ENCODE data around the gene EZR.

- no peak for TF ChIP-seq TCF12 (IDR thresholded peaks at IDR 0.05; ENCODE audit: low read depth, low read length)
- no peak for TF ChIP-seq NR2C2 (IDR thresholded peaks at IDR 0.05; ENCODE audit: borderline replicate concordance, control insufficient read depth, insufficient read length, low read depth)
- TF ChIP-seq ZBTB33 (IDR thresholded peaks at IDR 0.05) = no peak
- TF ChIP-seq CTCF (IDR thresholded peaks at IDR 0.05 in 2 of 3, conservative IDR thresholded peaks at IDR 0.05 in 1 of 3; ENCODE audit: control insufficient read depth in 2 of 3, extremely low read depth in 1 of 3, insufficient read depth in 1 of 3, low read depth in 3 of 3, low read length in 3 of 3) = no peak
- no peak for TF ChIP-seq STAT1 (conservative IDR thresholded peaks at IDR 0.05)
- no peak for TF ChIP-seq ESRRA (IDR thresholded peaks at IDR 0.05; ENCODE audit: low read length)
- TF ChIP-seq MAX (IDR thresholded peaks at IDR 0.05; ENCODE audit: low read depth, low read length) = no peak
- no peak for TF ChIP-seq CHD2 (IDR thresholded peaks at IDR 0.05; ENCODE audit: borderline replicate concordance, low read depth, low read length)
Observed at GRCh38 chr6:158785036-158785435, 34.1 kb downstream of the EZR start.
